Gastrocnemius medialis (tissue), 4 donors: Measurements from ENCODE around the gene CIT. TPM values are rescaled to one million over a fixed set of nuclear protein-coding genes. Genes with fewer than 3 reads are reported as not detected.
"Not testable (repeated sequence)": the region's sequence is repeated elsewhere in the genome, so short reads cannot be mapped to it uniquely, and the experiment has no call there.

Experiments
- ATAC-seq, 2 donors: fragments of 150-250 bp; one replicate each; pipeline ENCODE4 v1.9.1; 2016
- DNase-seq, 2 donors: peaks; one replicate each; pipeline ENCODE4 v3.0.0-alpha.2; 2019
- H3K27ac ChIP-seq, 4 donors: fragments of 200-600 bp; sonication (generic); 1 replicate in 1 of 4; 2 replicates in 3 of 4; pipeline ENCODE4 v1.5.1; 2016 to 2018; ENCODE audit warnings: mild to moderate bottlenecking in 2 of 4, moderate library complexity in 1 of 4
- H3K27me3 ChIP-seq, 3 donors: fragments of 200-600 bp; sonication (generic) in 2 of 3; 1 replicate in 1 of 3; 2 replicates in 2 of 3; pipeline versions ENCODE4 v1.5.1 to v1.6.0; 2016 to 2019; ENCODE audit warnings: mild to moderate bottlenecking in 1 of 3, moderate library complexity in 1 of 3
- H3K36me3 ChIP-seq, 2 donors: fragments of 200-600 bp; sonication (generic) in 1 of 2; one replicate each; pipeline ENCODE4 v1.5.1; 2017 to 2018
- H3K4me1 ChIP-seq, 2 donors: fragments of 200-600 bp; sonication (generic) in 1 of 2; one replicate each; pipeline ENCODE4 v1.5.1; 2016 to 2017; ENCODE audit warnings: mild to moderate bottlenecking in 2 of 2
- H3K4me3 ChIP-seq, 4 donors: fragments of 200-600 bp; sonication (generic) in 3 of 4; 1 replicate in 1 of 4; 2 replicates in 3 of 4; pipeline ENCODE4 v1.5.1; 2016 to 2019; ENCODE audit warnings: mild to moderate bottlenecking in 2 of 4
- H3K9me3 ChIP-seq, 3 donors: fragments of 200-600 bp; sonication (generic) in 2 of 3; 1 replicate in 1 of 3; 2 replicates in 2 of 3; pipeline ENCODE4 v1.5.1; 2016 to 2019
- POLR2A ChIP-seq, 2 donors: fragments of 450-650 bp; IDR thresholded peaks; one replicate each; pipeline ENCODE4 v1.6.1; 2017; ENCODE audit warnings: antibody characterized with exemption in 2 of 2, mild to moderate bottlenecking in 2 of 2, moderate library complexity in 2 of 2
- in situ Hi-C, 4 donors: fragments of 200-750 bp; cut with MboI; loops; one replicate each; pipeline versions ENCODE4 v1.15.0 to v1.8.0; 2017; ENCODE audit warnings: low sequenced_read_pairs in 4 of 4
- intact Hi-C: fragments of 100-400 bp; cut with DNase I; formaldehyde crosslinking; loops from one replicate; pipeline ENCODE4 v1.15.1; 2023; ENCODE audit warnings: low total_unique reads
- total RNA-seq, 4 donors: library from RNA; depleted of rRNA; stranded (reverse); fragments of >200 nt; gene quantifications; one replicate each; pipeline versions ENCODE4 v1.1.0 to v1.2.3, GENCODE V29; 2016
- TF ChIP-seq, protein P1 (sequence below), 5 experiments: fragments of 450-650 bp in 3 of 5; fragments of 200-600 bp in 2 of 5; sonication (generic) in 2 of 5; IDR thresholded peaks in 4 of 5; conservative IDR thresholded peaks in 1 of 5; 1 replicate in 4 of 5; 2 replicates in 1 of 5; pipeline ENCODE4 v1.5.1; 2016 to 2019; ENCODE audit warnings: antibody characterized with exemption in 5 of 5, mild to moderate bottlenecking in 3 of 5, moderate library complexity in 3 of 5

CIT gene
- total RNA-seq, 4 donors from 2014 or later = 0.05 to 4.0 (median 1.5) TPM

DNA sequence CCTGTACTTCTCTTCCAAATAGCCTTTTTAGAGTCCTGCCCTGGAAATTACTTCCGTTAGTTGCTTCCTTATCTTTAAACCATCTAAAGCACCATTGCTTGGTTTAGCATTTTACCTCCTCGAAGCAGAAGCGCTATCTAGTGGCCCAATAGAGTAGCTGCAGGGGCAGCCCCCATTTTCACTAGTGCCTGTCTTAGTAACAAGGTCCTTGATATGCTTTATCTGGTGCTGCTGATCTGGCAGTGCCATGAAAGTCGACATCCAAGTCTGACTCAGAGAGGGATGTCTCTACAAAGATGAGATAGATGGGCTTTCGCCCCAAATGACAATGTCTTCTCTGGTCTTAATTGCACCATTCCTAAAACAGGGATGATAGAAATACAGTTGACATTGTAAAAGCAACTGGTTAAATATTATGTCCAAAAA, 25.0 kb upstream of the CIT start:
- H3K36me3 ChIP-seq = no peaks in the 10 kb centered on the region
- DNase-seq (peak in 1 of 2 donors; percentile 16), ATAC-seq (peak in 1 of 2 donors; percentile 41)
- in situ Hi-C loops (no loop called here), intact Hi-C loops (no loop called here)
- H3K9me3 ChIP-seq = no peaks in the 10 kb centered on the region
- no peak overlapping the region for H3K27ac ChIP-seq
- no peaks in the 10 kb centered on the region for H3K4me1 ChIP-seq
- no peaks in the 10 kb centered on the region for H3K27me3 ChIP-seq
- no peak overlapping the region for H3K4me3 ChIP-seq
- TF ChIP-seq POLR2A (IDR thresholded peaks at IDR 0.05) = no peak
- TF ChIP-seq, protein P1, sequence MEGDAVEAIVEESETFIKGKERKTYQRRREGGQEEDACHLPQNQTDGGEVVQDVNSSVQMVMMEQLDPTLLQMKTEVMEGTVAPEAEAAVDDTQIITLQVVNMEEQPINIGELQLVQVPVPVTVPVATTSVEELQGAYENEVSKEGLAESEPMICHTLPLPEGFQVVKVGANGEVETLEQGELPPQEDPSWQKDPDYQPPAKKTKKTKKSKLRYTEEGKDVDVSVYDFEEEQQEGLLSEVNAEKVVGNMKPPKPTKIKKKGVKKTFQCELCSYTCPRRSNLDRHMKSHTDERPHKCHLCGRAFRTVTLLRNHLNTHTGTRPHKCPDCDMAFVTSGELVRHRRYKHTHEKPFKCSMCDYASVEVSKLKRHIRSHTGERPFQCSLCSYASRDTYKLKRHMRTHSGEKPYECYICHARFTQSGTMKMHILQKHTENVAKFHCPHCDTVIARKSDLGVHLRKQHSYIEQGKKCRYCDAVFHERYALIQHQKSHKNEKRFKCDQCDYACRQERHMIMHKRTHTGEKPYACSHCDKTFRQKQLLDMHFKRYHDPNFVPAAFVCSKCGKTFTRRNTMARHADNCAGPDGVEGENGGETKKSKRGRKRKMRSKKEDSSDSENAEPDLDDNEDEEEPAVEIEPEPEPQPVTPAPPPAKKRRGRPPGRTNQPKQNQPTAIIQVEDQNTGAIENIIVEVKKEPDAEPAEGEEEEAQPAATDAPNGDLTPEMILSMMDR (IDR thresholded peaks at IDR 0.05 in 4 of 5, conservative IDR thresholded peaks at IDR 0.05 in 1 of 5) = peak in 4 of 5 experiments; percentile 30 to 66 (median 57)

DNA sequence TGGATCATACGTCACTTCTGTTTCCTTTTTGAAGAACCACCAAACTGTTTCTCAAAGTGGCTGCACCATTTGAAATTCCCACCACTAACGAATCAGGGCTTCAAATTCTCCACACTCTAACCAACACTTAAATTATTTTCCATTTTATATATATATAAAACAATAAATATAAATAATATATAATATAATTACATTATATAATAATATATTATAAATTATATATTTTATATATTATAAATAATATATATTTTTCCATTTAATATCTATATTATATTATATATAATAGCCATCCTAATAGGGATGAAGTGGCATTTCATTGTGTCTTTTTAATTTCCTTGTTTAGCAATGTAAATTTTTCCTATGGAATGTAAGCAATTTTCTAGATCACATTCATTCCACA, 24.6 kb upstream of the CIT start:
- no peak overlapping the region for H3K4me3 ChIP-seq
- ATAC-seq (no peak), DNase-seq (no peak)
- in situ Hi-C loops = no loop called here
- no peaks in the 10 kb centered on the region for H3K27me3 ChIP-seq
- H3K27ac ChIP-seq = no peak overlapping the region
- no peaks in the 10 kb centered on the region for H3K4me1 ChIP-seq
- no peaks in the 10 kb centered on the region for H3K36me3 ChIP-seq
- no peak for TF ChIP-seq POLR2A (IDR thresholded peaks at IDR 0.05)
- TF ChIP-seq, protein P1 (IDR thresholded peaks at IDR 0.05 in 4 of 5, conservative IDR thresholded peaks at IDR 0.05 in 1 of 5) = no peak
- H3K9me3 ChIP-seq = no peaks in the 10 kb centered on the region
- intact Hi-C loops = no loop called here

DNA sequence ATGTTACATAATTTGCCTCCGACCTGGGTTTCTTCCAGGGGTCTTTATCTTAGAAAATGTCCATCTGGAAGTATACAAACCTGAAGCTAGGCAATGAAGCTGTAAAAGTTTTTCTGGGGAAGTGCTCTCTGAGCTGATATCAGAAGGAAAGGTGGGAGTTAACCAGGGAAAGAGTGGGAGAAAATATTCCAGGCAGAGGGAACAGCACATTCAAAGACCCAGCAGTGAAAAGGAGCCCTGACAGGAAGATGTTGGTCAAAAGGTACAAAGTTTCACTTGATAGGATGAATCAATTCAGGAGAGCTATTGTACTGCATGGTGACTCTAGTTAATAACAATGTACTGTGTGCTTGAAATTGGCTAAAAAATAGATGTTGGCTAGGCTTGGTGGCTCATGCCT, 17.8 kb upstream of the CIT start:
- Histone ChIP-seq H3K9me3 (no peaks in the 10 kb centered on the region), H3K36me3 (no peaks in the 10 kb centered on the region), H3K4me3 (no peak overlapping the region), H3K4me1 (no peaks in the 10 kb centered on the region), H3K27me3 (no peaks in the 10 kb centered on the region), H3K27ac (no peak overlapping the region)
- TF ChIP-seq, protein P1 (IDR thresholded peaks at IDR 0.05 in 4 of 5, conservative IDR thresholded peaks at IDR 0.05 in 1 of 5) = no peak
- no peak for TF ChIP-seq POLR2A (IDR thresholded peaks at IDR 0.05)
- DNase-seq (no peak), ATAC-seq (no peak)
- intact Hi-C loops (no loop called here), in situ Hi-C loops (no loop called here)

DNA sequence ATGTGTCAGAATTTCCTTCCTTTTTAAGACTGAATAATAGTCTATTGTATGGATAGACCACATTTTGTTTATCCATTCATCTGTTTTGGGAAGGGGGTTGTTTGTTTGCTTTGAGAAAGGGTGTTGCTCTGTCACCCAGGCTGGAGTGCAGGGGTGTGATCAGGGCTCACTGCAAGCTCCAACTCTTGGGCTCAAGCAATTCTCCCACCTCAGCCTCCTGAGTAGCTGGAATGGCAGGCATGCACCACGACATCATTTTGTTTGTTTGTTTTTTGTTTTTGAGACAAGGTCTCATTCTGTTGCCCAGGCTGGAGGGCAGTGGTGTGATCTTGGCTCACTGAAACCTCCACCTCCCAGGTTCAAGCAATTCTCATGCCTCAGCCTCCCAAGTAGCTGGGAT, 15.5 kb upstream of the CIT start:
- H3K27ac ChIP-seq, H3K36me3 ChIP-seq, intact Hi-C loops, H3K4me3 ChIP-seq, in situ Hi-C loops, DNase-seq, H3K27me3 ChIP-seq, ATAC-seq, H3K4me1 ChIP-seq, H3K9me3 ChIP-seq: not testable (repeated sequence)

DNA sequence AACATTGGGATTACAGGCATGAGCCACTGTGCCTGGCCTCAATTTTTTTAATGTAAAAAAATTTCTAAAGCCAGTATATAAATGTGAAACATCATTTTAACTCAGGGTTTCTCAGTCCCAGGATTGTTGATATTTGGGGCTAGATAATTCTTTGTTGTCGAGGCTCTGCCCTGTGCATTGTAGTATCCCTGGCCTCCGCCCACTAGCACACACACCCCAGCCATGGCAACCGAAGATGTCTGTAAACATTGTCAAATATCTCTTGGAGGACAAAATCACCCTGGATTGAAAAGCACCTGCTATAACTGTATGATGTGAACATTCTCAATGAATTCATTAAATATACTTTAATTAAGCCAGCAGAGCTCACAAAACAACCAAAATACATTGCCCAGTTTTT, 8.4 kb upstream of the CIT start:
- intact Hi-C loops (no loop called here), in situ Hi-C loops (no loop called here)
- DNase-seq (no peak), ATAC-seq (no peak)
- TF ChIP-seq, protein P1 (IDR thresholded peaks at IDR 0.05 in 4 of 5, conservative IDR thresholded peaks at IDR 0.05 in 1 of 5) = no peak
- TF ChIP-seq POLR2A (IDR thresholded peaks at IDR 0.05) = no peak
- Histone ChIP-seq H3K4me1 (no peaks in the 10 kb centered on the region), H3K27me3 (no peaks in the 10 kb centered on the region), H3K36me3 (no peaks in the 10 kb centered on the region), H3K9me3 (no peaks in the 10 kb centered on the region), H3K4me3 (no peak overlapping the region), H3K27ac (no peak overlapping the region)

DNA sequence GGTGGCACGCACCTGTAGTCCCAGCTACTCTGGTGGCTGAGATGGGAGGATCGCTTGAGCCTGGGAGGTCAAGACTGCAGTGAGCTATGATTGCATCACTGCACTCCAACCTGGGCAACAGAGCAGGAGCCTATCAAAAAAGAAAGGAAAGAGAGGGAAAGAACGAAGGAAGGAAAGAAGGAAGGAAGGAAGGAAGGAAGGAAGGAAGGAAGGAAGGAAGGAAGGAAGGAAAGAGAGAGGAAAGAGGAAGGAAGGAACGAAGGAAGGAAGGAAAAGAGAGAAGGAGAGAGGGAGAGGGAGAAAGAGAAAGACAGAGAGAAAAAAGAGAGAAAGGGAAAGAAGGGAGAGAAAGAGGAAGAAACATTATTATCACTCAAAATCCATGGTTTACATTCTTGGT, 6.7 kb upstream of the CIT start:
- H3K4me1 ChIP-seq, H3K27me3 ChIP-seq, H3K27ac ChIP-seq, in situ Hi-C loops, H3K4me3 ChIP-seq, ATAC-seq, H3K36me3 ChIP-seq, intact Hi-C loops, H3K9me3 ChIP-seq, DNase-seq: not testable (repeated sequence)
